Measurements from ENCODE around the gene ZNF488.

Gene ZNF488

GRCh38 chr10:47414227-47414592 is 30.1 kb upstream of the ZNF488 start:
- Mint-ChIP-seq H3K27ac (no peak overlapping the region), H3K4me1 (ENCODE audit: low read depth) (no peaks in the 10 kb centered on the region), H3K27me3 (peaks cover 2% of the 10 kb centered on the region)

GRCh38 chr10:47413531-47414226 is 29.6 kb upstream of the ZNF488 start:
- H3K9me3 Mint-ChIP-seq: no peaks in the 10 kb centered on the region
- no peaks in the 10 kb centered on the region for H3K36me3 Mint-ChIP-seq (ENCODE audit: low read depth)
- no peak overlapping the region for H3K27ac Mint-ChIP-seq
- H3K4me3 Mint-ChIP-seq: no peak overlapping the region
- H3K27me3 Mint-ChIP-seq: no peaks in the 10 kb centered on the region
- no peak for DNase-seq
- H3K4me1 Mint-ChIP-seq (ENCODE audit: low read depth): no peaks in the 10 kb centered on the region

More at GRCh38 chr10:47414227-47414592, 30.1 kb upstream of the ZNF488 start:
- DNase-seq: no peak
- H3K9me3 Mint-ChIP-seq: no peaks in the 10 kb centered on the region
- no peak overlapping the region for H3K4me3 Mint-ChIP-seq
- no peaks in the 10 kb centered on the region for H3K36me3 Mint-ChIP-seq (ENCODE audit: low read depth)

- DNase-seq: no peak
- H3K4me1 Mint-ChIP-seq (ENCODE audit: low read depth): no peaks in the 10 kb centered on the region
- no peaks in the 10 kb centered on the region for H3K27me3 Mint-ChIP-seq
- H3K9me3 Mint-ChIP-seq: no peaks in the 10 kb centered on the region
- no peaks in the 10 kb centered on the region for H3K36me3 Mint-ChIP-seq (ENCODE audit: low read depth)
- no peak overlapping the region for H3K27ac Mint-ChIP-seq
- H3K4me3 Mint-ChIP-seq: no peak overlapping the region
Observed at GRCh38 chr10:47412869-47413268, 28.8 kb upstream of the ZNF488 start.

- Mint-ChIP-seq H3K4me3 (no peak overlapping the region), H3K4me1 (ENCODE audit: low read depth) (no peaks in the 10 kb centered on the region), H3K27ac (no peak overlapping the region), H3K27me3 (no peaks in the 10 kb centered on the region), H3K9me3 (no peaks in the 10 kb centered on the region), H3K36me3 (ENCODE audit: low read depth) (no peaks in the 10 kb centered on the region)
- no peak for DNase-seq
Observed at GRCh38 chr10:47412177-47412730, 28.2 kb upstream of the ZNF488 start.

GRCh38 chr10:47410862-47411261 is 26.8 kb upstream of the ZNF488 start:
- H3K27me3 Mint-ChIP-seq: no peaks in the 10 kb centered on the region

GRCh38 chr10:47410271-47410670 is 26.2 kb upstream of the ZNF488 start:
- no peak for DNase-seq
- no peaks in the 10 kb centered on the region for H3K27me3 Mint-ChIP-seq
- no peaks in the 10 kb centered on the region for H3K36me3 Mint-ChIP-seq (ENCODE audit: low read depth)
- H3K27ac Mint-ChIP-seq: no peak overlapping the region
- H3K9me3 Mint-ChIP-seq: no peaks in the 10 kb centered on the region
- H3K4me1 Mint-ChIP-seq (ENCODE audit: low read depth): no peaks in the 10 kb centered on the region
- H3K4me3 Mint-ChIP-seq: no peak overlapping the region

More at GRCh38 chr10:47410862-47411261, 26.8 kb upstream of the ZNF488 start:
- Mint-ChIP-seq H3K27ac (no peak overlapping the region), H3K4me1 (ENCODE audit: low read depth) (no peaks in the 10 kb centered on the region), H3K9me3 (no peaks in the 10 kb centered on the region), H3K36me3 (ENCODE audit: low read depth) (no peaks in the 10 kb centered on the region), H3K4me3 (no peak overlapping the region)
- DNase-seq: no peak

GRCh38 chr10:47409866-47410256 is 25.8 kb upstream of the ZNF488 start:
- H3K27me3 Mint-ChIP-seq: no peaks in the 10 kb centered on the region
- no peak overlapping the region for H3K4me3 Mint-ChIP-seq
- H3K27ac Mint-ChIP-seq: no peak overlapping the region
- DNase-seq: no peak
- H3K36me3 Mint-ChIP-seq (ENCODE audit: low read depth): no peaks in the 10 kb centered on the region
- H3K4me1 Mint-ChIP-seq (ENCODE audit: low read depth): no peaks in the 10 kb centered on the region
- H3K9me3 Mint-ChIP-seq: no peaks in the 10 kb centered on the region

GRCh38 chr10:47409171-47409865 is 25.2 kb upstream of the ZNF488 start:
- no peaks in the 10 kb centered on the region for H3K9me3 Mint-ChIP-seq
- H3K4me1 Mint-ChIP-seq (ENCODE audit: low read depth): no peaks in the 10 kb centered on the region
- no peak overlapping the region for H3K4me3 Mint-ChIP-seq
- H3K36me3 Mint-ChIP-seq (ENCODE audit: low read depth): no peaks in the 10 kb centered on the region
- no peak for DNase-seq
- H3K27ac Mint-ChIP-seq: no peak overlapping the region
- H3K27me3 Mint-ChIP-seq: no peaks in the 10 kb centered on the region

GRCh38 chr10:47408606-47409005 is 24.5 kb upstream of the ZNF488 start:
- no peaks in the 10 kb centered on the region for H3K4me1 Mint-ChIP-seq (ENCODE audit: low read depth)
- no peaks in the 10 kb centered on the region for H3K9me3 Mint-ChIP-seq
- peaks cover 4% of the 10 kb centered on the region for H3K27me3 Mint-ChIP-seq
- H3K36me3 Mint-ChIP-seq (ENCODE audit: low read depth): no peaks in the 10 kb centered on the region
- no peak overlapping the region for H3K27ac Mint-ChIP-seq
- H3K4me3 Mint-ChIP-seq: no peak overlapping the region
- DNase-seq: no peak

GRCh38 chr10:47406870-47407691 is 23.0 kb upstream of the ZNF488 start:
- H3K36me3 Mint-ChIP-seq (ENCODE audit: low read depth): no peaks in the 10 kb centered on the region
- no peaks in the 10 kb centered on the region for H3K4me1 Mint-ChIP-seq (ENCODE audit: low read depth)
- peaks cover 10% of the 10 kb centered on the region for H3K27me3 Mint-ChIP-seq
- no peak overlapping the region for H3K4me3 Mint-ChIP-seq
- H3K27ac Mint-ChIP-seq: no peak overlapping the region
- no peaks in the 10 kb centered on the region for H3K9me3 Mint-ChIP-seq
- no peak for DNase-seq

GRCh38 chr10:47406548-47406869 is 22.4 kb upstream of the ZNF488 start:
- DNase-seq: no peak
- H3K36me3 Mint-ChIP-seq (ENCODE audit: low read depth): no peaks in the 10 kb centered on the region
- H3K27ac Mint-ChIP-seq: no peak overlapping the region
- peaks cover 10% of the 10 kb centered on the region for H3K27me3 Mint-ChIP-seq
- H3K4me1 Mint-ChIP-seq (ENCODE audit: low read depth): no peaks in the 10 kb centered on the region
- H3K9me3 Mint-ChIP-seq: no peaks in the 10 kb centered on the region
- H3K4me3 Mint-ChIP-seq: no peak overlapping the region

GRCh38 chr10:47405857-47406547 is 21.9 kb upstream of the ZNF488 start:
- no peak overlapping the region for H3K27ac Mint-ChIP-seq
- no peak for DNase-seq
- no peaks in the 10 kb centered on the region for H3K4me1 Mint-ChIP-seq (ENCODE audit: low read depth)
- no peaks in the 10 kb centered on the region for H3K9me3 Mint-ChIP-seq
- H3K27me3 Mint-ChIP-seq: peaks cover 10% of the 10 kb centered on the region
- no peak overlapping the region for H3K4me3 Mint-ChIP-seq
- H3K36me3 Mint-ChIP-seq (ENCODE audit: low read depth): no peaks in the 10 kb centered on the region

GRCh38 chr10:47404937-47405336 is 20.8 kb upstream of the ZNF488 start:
- Mint-ChIP-seq H3K36me3 (ENCODE audit: low read depth) (no peaks in the 10 kb centered on the region), H3K9me3 (no peaks in the 10 kb centered on the region), H3K27ac (no peak overlapping the region), H3K4me3 (no peak overlapping the region), H3K4me1 (ENCODE audit: low read depth) (no peaks in the 10 kb centered on the region), H3K27me3 (peaks cover 10% of the 10 kb centered on the region)
- DNase-seq: no peak

GRCh38 chr10:47404446-47404845 is 20.4 kb upstream of the ZNF488 start:
- Mint-ChIP-seq H3K9me3 (no peaks in the 10 kb centered on the region), H3K4me1 (ENCODE audit: low read depth) (no peaks in the 10 kb centered on the region), H3K27ac (no peak overlapping the region), H3K27me3 (peaks cover 15% of the 10 kb centered on the region), H3K36me3 (ENCODE audit: low read depth) (no peaks in the 10 kb centered on the region), H3K4me3 (no peak overlapping the region)
- no peak for DNase-seq

All from activated T-cell treated with anti-CD3 and anti-CD28 coated beads, Interleukin-2, amount 50 U/mL, for 24 hours (primary cell).